Stimulated activated CD8-positive, alpha-beta memory T cell treated with anti-CD3 and anti-CD28 coated beads, Interleukin-12 subunit alpha, Interleukin-12 subunit beta, amount 100 ng/mL, for 1 hour (primary cell): ENCODE measurements around the gene MYOM3.
"Not testable (repeated sequence)": the region's sequence is repeated elsewhere in the genome, so short reads cannot be mapped to it uniquely, and the experiment has no call there.

ENCODE experiments used
- DNase-seq: peaks from one replicate; pipeline ENCODE4 v3.0.0-alpha.2; 2020; ENCODE audit warnings: low read depth

Gene MYOM3

DNA sequence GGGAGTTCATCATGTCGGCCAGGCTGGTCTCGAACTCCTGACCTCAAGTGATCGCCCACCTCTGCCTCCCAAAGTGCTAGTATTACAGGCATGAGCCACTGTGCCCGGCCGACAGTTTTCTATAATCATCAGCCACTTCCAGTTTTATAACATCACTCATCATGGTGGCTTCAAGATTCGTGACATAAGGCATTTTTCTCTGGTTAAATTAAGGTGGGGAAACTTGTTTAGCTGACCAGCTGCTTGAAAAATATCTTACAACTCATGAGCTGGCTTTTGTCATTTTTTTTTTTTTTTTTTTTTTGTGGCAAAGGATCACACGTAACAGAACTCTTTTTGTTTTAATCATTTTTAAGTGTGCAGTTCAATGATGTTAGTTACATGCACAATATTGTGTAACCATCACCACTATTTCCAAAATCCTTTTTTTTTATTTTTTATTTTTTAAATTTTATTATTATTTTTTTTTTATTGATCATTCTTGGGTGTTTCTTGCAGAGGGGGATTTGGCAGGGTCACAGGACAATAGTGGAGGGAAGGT, 80.9 kb downstream of the MYOM3 start:
- DNase-seq: not testable (repeated sequence)

GRCh38 chr1:24027838-24028468, 84.0 kb downstream of the MYOM3 start:
- no peak for DNase-seq

- no peak for DNase-seq
Measured at GRCh38 chr1:24022581-24023361, 89.2 kb downstream of the MYOM3 start.

DNA sequence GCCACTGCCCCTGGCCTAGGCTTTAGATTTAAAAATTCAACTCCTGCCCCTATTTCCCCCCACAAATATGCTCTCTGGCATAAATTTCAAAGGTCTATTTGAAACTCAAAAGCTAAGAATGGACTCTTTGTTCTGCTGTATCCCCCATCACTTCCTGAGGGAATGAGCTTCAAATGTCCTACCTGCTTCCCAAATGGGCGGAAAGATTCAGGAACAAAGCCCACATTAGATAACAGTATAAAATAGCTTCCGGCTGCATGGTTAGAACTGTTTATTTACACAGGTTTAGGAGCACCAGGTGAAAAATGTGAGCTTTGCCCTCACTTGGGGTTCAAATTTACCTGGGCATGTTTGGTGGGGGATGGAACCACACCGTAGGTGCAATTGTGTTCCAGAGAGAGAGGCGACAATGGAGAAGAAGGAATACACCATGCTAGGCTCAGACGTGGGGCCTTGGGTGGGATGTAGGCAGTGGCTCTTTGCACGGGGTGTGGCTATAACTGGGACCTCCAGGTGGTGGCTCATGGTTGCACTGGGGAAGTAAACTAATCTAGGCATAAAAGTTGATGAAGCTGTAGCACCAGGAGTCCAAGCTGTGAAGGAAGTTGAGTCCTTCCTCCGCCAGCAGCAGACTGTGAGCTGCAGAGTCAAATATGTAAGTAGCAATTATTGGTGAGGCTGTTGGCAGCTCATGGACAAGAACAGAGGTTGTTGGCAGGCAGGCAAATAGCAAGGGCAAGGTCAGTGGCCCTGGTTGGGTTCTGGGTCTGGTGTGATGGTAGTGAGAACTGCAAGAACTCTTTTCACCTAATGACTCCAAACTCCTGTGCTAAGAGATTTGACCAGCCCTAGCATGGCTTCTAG, 90.3 kb downstream of the MYOM3 start:
- no peak for DNase-seq

GRCh38 chr1:24020470-24020869, 91.5 kb downstream of the MYOM3 start:
- DNase-seq: no peak

DNA sequence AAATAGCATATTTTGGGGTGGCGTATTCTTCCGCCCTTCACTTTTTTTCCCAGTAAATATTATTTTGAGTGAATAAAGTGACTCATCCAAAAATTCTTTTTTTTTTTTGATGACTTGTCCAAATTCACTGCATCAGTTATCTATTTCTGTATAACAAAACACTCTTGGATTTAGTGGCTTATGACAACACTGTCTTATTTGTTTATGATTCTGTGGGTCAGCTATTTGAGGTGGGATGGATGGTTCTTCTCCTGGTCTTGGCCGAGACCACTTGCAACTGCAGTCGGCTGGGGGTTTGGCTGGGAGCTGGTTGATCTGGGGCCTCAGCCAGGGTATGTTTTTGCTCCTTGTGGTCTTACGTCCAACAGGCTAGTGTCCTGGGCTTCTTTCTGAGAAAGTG, 91.9 kb downstream of the MYOM3 start:
- DNase-seq: no peak

GRCh38 chr1:24018611-24019580, 93.0 kb downstream of the MYOM3 start:
- DNase-seq: no peak

GRCh38 chr1:24015221-24016210, 96.4 kb downstream of the MYOM3 start:
- no peak for DNase-seq

GRCh38 chr1:24012878-24013277, 99.1 kb downstream of the MYOM3 start:
- not testable (repeated sequence) for DNase-seq

- DNase-seq: no peak
Measured at GRCh38 chr1:24010650-24011049, 101.3 kb downstream of the MYOM3 start.

GRCh38 chr1:24009406-24009805, 102.5 kb downstream of the MYOM3 start:
- no peak for DNase-seq

DNA sequence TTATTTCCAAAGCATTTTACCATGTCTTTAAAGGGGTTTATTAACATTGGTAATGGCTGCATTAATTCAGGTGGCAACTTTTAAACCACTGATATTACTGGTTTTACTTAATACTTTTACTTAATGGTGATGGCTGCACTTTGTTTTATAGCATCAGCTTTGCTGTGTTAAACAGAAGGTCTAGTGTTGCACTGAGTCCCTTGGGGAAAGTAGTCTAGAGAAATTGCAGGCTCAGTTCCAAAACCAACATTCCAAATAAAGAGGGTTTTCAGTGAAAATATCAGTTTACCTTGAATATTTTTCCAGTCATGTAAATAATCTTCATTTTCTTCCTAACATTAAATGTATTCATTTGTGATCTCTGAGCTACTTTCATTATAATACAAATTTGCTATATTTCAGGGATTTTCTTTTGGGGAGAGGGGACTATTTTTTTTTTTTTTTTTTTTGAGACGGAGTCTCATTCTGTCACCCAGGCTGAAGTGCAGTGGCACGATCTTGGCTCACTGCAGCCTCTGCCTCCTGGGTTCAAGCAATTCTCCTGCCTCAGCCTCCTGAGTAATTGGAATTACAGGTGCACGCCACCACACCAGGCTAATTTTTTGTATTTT, 103.3 kb downstream of the MYOM3 start:
- not testable (repeated sequence) for DNase-seq

DNA sequence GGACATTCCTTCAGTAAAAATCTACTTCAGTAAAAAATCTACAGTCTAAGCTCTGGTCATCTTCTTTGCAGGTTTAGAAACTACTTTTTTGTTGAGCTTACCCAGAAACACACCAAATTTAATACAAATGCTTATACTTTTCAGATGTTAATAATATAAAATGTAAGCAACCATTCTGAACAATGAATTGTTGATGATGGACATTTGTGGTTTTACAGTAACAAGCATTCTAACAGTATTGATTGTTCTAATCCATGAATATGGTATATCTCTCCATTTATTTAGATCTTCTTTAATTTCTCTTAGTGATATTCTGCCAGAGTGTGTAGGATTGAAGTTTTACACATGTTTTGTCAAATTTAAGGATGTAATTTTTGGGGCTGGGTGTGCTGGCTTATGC, 104.9 kb downstream of the MYOM3 start:
- DNase-seq: no peak
